TTC549 (cell line): Measurements from ENCODE around the gene PCYT2.

Experiments used
- FAIRE-seq: peaks from 2 replicates; lab custom pipeline; 2012; peaks lifted over from hg19 to GRCh38; lab: Jason Lieb, UNC

PCYT2 gene

GRCh38 chr17:81851423-81851822 lies 59.8 kb downstream of the PCYT2 start:
- no peak for FAIRE-seq
